Stomach smooth muscle (tissue), 2 donors: ENCODE measurements around the gene CCL28.
"Not testable (repeated sequence)": the region's sequence is repeated elsewhere in the genome, so short reads cannot be mapped to it uniquely, and the experiment has no call there.

Experiments
- H3K27ac ChIP-seq: one replicate; pipeline ENCODE4 v1.7.0; 2013; ENCODE audit warnings: mild to moderate bottlenecking, low read length, inconsistent platforms
- H3K27me3 ChIP-seq, 2 donors: one replicate each; pipeline ENCODE4 v1.7.0; 2013; ENCODE audit warnings: low read length in 2 of 2; ENCODE audit not compliant: insufficient read depth in 2 of 2, control insufficient read depth in 1 of 2
- H3K36me3 ChIP-seq, 2 donors: one replicate each; pipeline ENCODE4 v1.7.0; 2013; ENCODE audit warnings: low read length in 2 of 2; ENCODE audit not compliant: control insufficient read depth in 2 of 2, insufficient read depth in 2 of 2
- H3K4me1 ChIP-seq: one replicate; pipeline ENCODE4 v1.7.0; 2013; ENCODE audit warnings: low read length; ENCODE audit not compliant: control insufficient read depth, insufficient read depth
- H3K4me3 ChIP-seq, 2 donors: one replicate each; pipeline ENCODE4 v1.7.0; 2013; ENCODE audit warnings: low read length in 2 of 2
- H3K9ac ChIP-seq, 2 donors: one replicate each; pipeline ENCODE4 v1.7.0; 2013; ENCODE audit warnings: low read length in 2 of 2, mild to moderate bottlenecking in 1 of 2
- H3K9me3 ChIP-seq, 2 donors: one replicate each; pipeline ENCODE4 v1.7.0; 2013; ENCODE audit warnings: low read length in 2 of 2; ENCODE audit not compliant: control insufficient read depth in 2 of 2
- donor health status: healthy.
- donor health status: Pancreatic carcinoma.

The CCL28 gene

DNA sequence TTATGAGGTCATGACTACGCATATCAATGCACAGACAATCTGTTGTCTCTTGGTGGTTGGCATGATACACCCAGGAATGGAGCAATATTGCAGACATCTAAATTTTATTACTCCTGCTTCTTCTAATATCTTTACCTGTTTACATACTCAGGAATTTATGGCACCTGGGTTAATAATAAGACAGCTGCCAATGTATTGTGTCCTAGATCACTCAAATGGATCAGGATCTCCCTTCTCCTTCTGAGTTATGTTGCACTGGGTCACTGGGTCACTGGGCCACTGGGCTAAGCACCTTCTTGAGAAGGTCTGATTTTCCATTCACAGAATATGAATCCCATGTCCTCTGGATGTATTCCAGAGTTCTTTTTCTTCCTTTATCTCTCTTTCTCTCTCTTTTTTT lies 41.8 kb downstream of the CCL28 start:
- no peak overlapping the region for H3K4me3 ChIP-seq
- no peak overlapping the region for H3K9ac ChIP-seq
- H3K27me3 ChIP-seq, result no peaks in the 10 kb centered on the region

DNA sequence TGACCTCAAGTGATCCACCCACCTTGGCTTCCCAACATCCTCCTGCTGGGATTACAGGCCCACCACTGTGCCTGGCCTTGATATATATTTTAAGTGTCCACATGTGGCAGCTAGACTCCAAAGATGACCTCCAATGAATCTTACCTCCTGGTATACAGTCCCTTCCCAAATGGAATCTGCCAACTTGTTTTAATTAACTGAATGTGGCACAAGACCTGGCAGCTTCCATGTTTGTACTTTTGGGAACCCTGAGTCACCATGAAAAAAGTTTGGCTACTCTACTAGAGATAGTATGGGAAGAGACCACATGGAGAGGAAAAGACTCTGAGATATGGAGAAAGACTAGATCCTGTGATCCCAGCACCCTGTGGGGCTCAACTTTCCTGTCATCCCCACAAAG lies 42.5 kb downstream of the CCL28 start:
- H3K9ac ChIP-seq, result no peak overlapping the region
- no peaks in the 10 kb centered on the region for H3K4me1 ChIP-seq
- no peaks in the 10 kb centered on the region for H3K36me3 ChIP-seq
- H3K27me3 ChIP-seq, result no peaks in the 10 kb centered on the region
- no peaks in the 10 kb centered on the region for H3K9me3 ChIP-seq
- H3K4me3 ChIP-seq, result no peak overlapping the region
- no peak overlapping the region for H3K27ac ChIP-seq

More for the DNA sequence above, 41.8 kb downstream of the CCL28 start:
- Histone ChIP-seq H3K27ac (no peak overlapping the region), H3K36me3 (no peaks in the 10 kb centered on the region), H3K9me3 (no peaks in the 10 kb centered on the region), H3K4me1 (no peaks in the 10 kb centered on the region)

DNA sequence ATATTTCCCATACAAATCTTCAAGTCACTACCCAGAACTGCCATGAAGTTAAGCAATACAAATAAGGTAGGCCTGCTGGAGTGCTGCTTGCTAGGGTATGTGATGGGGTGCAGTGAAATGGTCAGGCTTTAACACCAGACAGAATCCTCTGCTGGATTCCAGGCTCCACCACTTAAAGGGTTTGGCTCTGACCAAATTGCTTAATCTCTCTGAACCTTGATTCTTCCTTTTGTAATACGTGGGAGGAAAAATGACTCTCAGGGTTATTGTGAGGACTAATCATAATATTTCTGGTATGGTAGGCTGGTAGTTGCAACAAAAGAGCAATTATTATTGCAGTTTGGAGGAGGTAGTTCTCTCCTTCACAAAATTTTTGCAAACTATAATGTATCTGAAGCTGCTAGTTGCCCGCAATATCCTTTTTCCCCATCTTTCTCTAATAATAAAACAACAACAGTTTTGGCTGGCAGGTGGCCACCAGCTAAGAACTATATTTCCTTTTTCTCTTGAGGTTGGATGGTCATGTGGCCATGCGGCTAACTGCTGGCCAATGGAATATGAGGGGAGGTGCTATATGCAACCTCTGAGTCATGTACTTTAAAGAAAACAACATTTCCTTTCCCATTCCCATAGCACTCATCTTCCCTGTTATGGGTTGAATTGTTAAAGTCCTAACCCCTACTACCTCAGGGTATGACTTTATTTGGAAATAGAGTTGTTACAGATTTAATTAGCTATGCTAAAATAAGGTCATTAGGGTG lies 44.1 kb downstream of the CCL28 start:
- no peaks in the 10 kb centered on the region for H3K27me3 ChIP-seq
- no peak overlapping the region for H3K9ac ChIP-seq
- H3K36me3 ChIP-seq, result no peaks in the 10 kb centered on the region
- H3K4me3 ChIP-seq, result no peak overlapping the region
- no peaks in the 10 kb centered on the region for H3K4me1 ChIP-seq
- H3K9me3 ChIP-seq, result no peaks in the 10 kb centered on the region
- H3K27ac ChIP-seq, result no peak overlapping the region

DNA sequence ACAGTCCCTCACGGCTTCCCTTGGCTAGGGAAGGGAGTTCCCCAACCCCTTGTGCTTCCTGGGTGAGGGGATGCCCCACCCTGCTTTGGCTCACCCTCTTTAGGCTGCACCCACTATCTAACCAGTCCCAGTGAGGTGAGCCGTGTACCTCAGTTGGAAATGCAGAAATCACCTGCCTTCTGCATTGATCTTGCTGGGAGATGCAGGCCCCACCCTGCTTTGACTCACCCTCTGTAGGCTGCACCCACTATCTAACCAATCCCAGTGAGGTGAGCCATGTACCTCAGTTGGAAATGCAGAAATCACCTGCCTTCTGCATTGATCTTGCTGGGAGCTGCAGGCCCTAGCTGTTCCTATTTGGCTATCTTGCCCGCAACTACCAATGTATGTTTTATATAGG lies 44.7 kb downstream of the CCL28 start:
- Histone ChIP-seq H3K36me3 (no peaks in the 10 kb centered on the region), H3K27ac (no peak overlapping the region), H3K27me3 (no peaks in the 10 kb centered on the region), H3K9me3 (no peaks in the 10 kb centered on the region), H3K4me3 (no peak overlapping the region), H3K9ac (no peak overlapping the region), H3K4me1 (no peaks in the 10 kb centered on the region)

DNA sequence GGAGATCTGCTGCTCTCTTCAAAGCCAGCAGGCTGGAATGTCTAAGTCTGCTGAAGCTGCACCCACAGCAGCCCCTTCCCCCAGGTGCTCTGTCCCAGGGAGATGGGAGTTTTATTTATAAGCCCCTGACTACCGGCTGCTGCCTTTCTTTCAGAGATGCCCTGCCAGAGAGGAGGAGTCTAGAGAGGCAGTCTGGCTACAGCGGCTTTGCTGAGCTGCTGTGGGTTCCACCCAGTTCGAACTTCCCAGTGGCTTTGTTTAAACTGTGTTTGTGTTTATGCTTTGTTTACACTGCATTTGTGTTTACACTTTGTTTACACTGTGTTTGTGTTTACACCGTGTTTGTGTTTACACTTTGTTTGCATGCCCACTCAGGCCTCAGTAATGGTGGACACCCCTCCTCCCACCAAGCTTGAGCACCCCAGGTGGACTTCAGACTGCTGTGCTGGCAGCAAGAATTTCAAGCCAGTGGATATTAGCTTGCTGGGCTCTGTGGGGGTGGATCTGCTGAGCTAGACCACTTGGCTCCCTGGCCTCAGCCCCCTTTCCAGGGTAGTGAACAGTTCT lies 45.4 kb downstream of the CCL28 start:
- not testable (repeated sequence) for H3K9me3 ChIP-seq, H3K27me3 ChIP-seq, H3K4me1 ChIP-seq, H3K9ac ChIP-seq, H3K36me3 ChIP-seq, H3K27ac ChIP-seq, H3K4me3 ChIP-seq

DNA sequence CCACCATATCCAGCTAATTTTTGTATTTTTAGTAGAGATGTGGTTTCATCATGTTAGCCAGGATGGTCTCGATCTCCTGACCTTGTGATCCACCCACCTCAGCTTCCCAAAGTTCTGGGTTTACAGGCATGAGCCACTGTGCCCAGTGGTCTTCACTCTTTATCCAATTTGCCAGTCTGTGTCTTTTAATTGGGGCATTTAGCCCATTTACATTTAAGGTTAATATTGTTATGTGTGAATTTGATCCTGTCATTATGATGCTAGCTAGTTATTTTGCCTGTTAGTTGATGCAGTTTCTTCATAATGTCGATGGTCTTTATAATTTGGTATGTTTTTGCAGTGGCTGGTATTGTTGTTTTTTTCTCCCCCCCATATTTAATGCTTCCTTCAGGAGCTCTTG lies 47.0 kb downstream of the CCL28 start:
- H3K4me1 ChIP-seq, H3K27me3 ChIP-seq, H3K27ac ChIP-seq, H3K9me3 ChIP-seq, H3K9ac ChIP-seq, H3K4me3 ChIP-seq, H3K36me3 ChIP-seq: not testable (repeated sequence)

DNA sequence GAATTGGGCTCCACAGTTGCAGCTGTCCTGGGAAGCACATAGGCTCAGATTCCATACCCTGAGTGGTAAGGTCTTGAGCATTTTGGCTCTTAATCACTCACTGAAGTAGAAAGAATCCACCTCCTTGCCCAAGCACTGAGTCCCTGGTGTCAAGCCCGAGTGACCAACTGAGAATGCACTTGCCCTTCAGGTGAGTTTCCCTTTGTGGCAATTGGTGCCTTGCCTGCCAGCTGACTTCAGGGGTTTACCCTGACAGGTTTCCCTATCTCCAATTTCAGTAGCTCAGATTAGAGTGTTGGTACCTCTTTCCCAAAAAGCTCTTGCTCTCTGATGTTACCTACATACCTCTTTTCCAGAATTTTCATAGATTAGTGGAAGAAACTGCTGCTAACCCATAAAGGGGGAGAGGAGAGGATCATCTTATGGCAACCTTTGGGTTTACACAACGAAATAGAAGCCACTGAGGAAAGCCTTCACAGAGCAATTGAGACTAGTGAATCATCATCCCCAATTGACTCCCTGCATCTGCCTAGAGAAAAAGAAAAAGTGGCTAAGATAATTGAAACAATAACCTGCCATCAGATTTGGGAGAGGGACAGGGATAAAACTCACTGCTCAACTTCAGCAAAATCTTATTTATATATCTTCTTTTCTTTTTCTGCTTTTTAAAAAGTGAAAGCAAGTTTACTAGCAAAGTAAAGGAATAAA lies 48.6 kb downstream of the CCL28 start:
- H3K36me3 ChIP-seq, result no peaks in the 10 kb centered on the region
- no peak overlapping the region for H3K9ac ChIP-seq
- H3K9me3 ChIP-seq, result peaks cover 0 to 6% of the 10 kb centered on the region in 2 donors
- no peak overlapping the region for H3K4me3 ChIP-seq
- no peak overlapping the region for H3K27ac ChIP-seq
- no peaks in the 10 kb centered on the region for H3K27me3 ChIP-seq
- no peaks in the 10 kb centered on the region for H3K4me1 ChIP-seq

DNA sequence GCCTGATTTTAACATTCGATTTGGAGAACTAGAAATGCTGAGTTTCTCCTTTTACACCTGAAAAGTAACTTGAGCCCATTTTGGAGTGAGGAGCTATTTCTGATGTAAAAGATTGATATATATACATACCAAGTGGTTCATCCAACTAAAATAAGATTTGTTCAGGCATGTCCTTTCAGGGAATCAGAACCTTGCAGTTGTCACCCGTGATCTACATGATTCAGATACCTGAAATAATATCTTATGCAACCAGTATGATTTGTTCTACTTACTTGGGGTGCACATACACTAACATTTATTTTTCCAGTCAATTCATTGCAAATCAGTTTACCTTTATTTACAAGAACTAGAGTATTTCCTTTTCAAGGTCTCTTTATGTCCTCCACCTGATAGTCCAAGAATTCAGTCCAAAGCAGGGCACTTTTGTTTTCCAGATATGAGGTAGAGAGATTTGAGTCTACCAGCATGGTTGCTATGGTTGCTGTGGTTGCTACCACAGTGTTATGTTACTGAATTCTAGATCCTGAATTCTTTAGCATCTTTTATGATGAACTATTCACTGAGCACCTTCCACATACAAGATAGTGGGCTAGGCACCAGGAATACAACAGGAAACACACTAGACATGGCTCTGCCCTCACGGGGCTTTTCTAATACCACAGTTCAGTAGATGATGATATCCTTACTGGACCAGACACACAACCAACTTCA lies 49.3 kb downstream of the CCL28 start:
- no peak overlapping the region for H3K27ac ChIP-seq
- no peaks in the 10 kb centered on the region for H3K4me1 ChIP-seq
- H3K9ac ChIP-seq, result no peak overlapping the region
- H3K4me3 ChIP-seq, result no peak overlapping the region
- H3K9me3 ChIP-seq, result peaks cover 0 to 6% of the 10 kb centered on the region in 2 donors
- H3K36me3 ChIP-seq, result no peaks in the 10 kb centered on the region
- no peaks in the 10 kb centered on the region for H3K27me3 ChIP-seq

DNA sequence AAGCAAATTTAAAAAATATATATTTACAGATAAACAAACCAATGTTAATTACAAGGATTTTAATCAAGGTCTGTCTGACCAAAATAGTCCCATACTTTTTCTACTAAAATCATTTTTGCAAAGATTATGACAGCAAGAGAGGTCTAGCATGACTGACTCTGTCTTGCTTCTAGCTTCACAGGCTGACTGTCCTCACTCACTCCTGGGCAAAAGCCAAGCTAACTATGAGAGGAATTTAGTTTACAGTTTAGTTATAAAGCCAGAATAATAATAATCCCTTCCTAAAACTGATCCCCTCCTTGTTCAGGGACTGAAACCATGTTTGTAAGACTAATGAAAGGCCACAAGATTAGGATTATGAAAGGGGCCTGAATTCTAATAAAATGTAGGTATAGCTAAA lies 53.5 kb downstream of the CCL28 start:
- Histone ChIP-seq H3K36me3 (no peaks in the 10 kb centered on the region), H3K9me3 (peaks cover 0 to 6% of the 10 kb centered on the region in 2 donors), H3K27ac (no peak overlapping the region), H3K4me3 (no peak overlapping the region), H3K27me3 (no peaks in the 10 kb centered on the region), H3K9ac (no peak overlapping the region), H3K4me1 (no peaks in the 10 kb centered on the region)

DNA sequence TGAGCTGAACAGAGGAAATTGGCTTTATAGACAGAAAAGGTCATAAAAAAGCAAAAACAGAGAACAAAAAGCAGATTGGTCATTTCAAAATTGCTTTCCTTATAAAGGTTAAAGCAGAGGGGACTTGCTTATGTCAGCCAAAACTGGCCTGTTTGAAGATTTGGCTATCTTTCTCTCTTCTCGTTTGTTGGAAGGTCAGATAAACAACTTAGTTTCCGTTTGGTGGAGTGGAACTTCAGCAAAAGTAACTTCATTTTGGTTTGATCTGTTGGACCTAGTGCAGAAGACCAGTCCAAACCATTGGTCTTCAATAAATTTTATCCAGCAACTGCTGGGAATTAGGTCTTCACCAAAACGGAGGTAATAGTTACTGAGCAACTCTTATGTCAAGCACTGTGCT lies 53.9 kb downstream of the CCL28 start:
- Histone ChIP-seq H3K27me3 (no peaks in the 10 kb centered on the region), H3K9me3 (peaks cover 0 to 6% of the 10 kb centered on the region in 2 donors), H3K4me3 (no peak overlapping the region), H3K9ac (no peak overlapping the region), H3K4me1 (no peaks in the 10 kb centered on the region), H3K36me3 (no peaks in the 10 kb centered on the region), H3K27ac (no peak overlapping the region)
